Neural cell (in vitro differentiated cells): ENCODE results near the gene TMEM11. TPM values are rescaled to one million over a fixed set of nuclear protein-coding genes. Genes with fewer than 3 reads are reported as not detected.

Experiments used
- H2AFZ ChIP-seq: fragments of 200-600, 300-800 bp; sonication (generic), shearing (Covaris generic); 2 replicates; pipeline ENCODE4 v1.6.0; 2014; ENCODE audit warnings: low read depth, mild to moderate bottlenecking, antibody characterized with exemption, low read length, moderate library complexity
- H3F3A ChIP-seq: fragments of 200-600 bp; shearing (Covaris generic); 2 replicates; pipeline ENCODE4 v1.6.1; 2016; ENCODE audit warnings: mild to moderate bottlenecking, moderate library complexity, mixed read lengths, antibody characterized with exemption, low read length; ENCODE audit not compliant: insufficient read depth, poor library complexity, severe bottlenecking
- H3K27ac ChIP-seq: fragments of 200-600, 300-800 bp; sonication (generic), shearing (Covaris generic); 2 replicates; pipeline ENCODE4 v1.5.1; 2014; ENCODE audit warnings: mild to moderate bottlenecking, low read length, moderate library complexity
- H3K27me3 ChIP-seq: fragments of 300-800, 200-600 bp; sonication (generic), shearing (Covaris generic); 2 replicates; pipeline ENCODE4 v1.6.0; 2014; ENCODE audit warnings: mild to moderate bottlenecking, low read depth, low read length, moderate library complexity; ENCODE audit not compliant: insufficient read depth
- H3K36me3 ChIP-seq: fragments of 300-800, 200-600 bp; sonication (generic), shearing (Covaris generic); 2 replicates; pipeline ENCODE4 v1.5.1; 2014; ENCODE audit warnings: mild to moderate bottlenecking, antibody characterized with exemption, low read length, moderate library complexity; ENCODE audit not compliant: insufficient read depth
- H3K4me2 ChIP-seq: fragments of 300-800, 200-600 bp; sonication (generic), shearing (Covaris generic); 2 replicates; pipeline ENCODE4 v1.6.0; 2014; ENCODE audit warnings: mild to moderate bottlenecking, low read length
- H3K4me3 ChIP-seq: fragments of 300-800, 200-600 bp; sonication (generic), shearing (Covaris generic); 2 replicates; pipeline ENCODE4 v1.5.1; 2014; ENCODE audit warnings: mild to moderate bottlenecking, low read length, moderate library complexity
- H3K79me2 ChIP-seq: fragments of 200-600 bp; shearing (Covaris generic); replicated peaks from 2 replicates; pipeline ENCODE4 v1.6.0; 2014; ENCODE audit warnings: mild to moderate bottlenecking, low read length, moderate library complexity; ENCODE audit not compliant: insufficient read depth
- H3K9ac ChIP-seq: fragments of 300-800, 200-600 bp; sonication (generic), shearing (Covaris generic); 2 replicates; pipeline ENCODE4 v1.6.1; 2016; ENCODE audit warnings: mild to moderate bottlenecking, low read length, mixed read lengths
- H3K9me2 ChIP-seq: fragments of 200-600 bp; shearing (Covaris generic); 2 replicates; pipeline ENCODE4 v1.6.1; 2016; ENCODE audit warnings: mild to moderate bottlenecking, low read length, mixed read lengths; ENCODE audit not compliant: insufficient read depth
- H3K9me3 ChIP-seq: fragments of 200-600, 300-800 bp; sonication (generic), shearing (Covaris generic); 2 replicates; pipeline ENCODE4 v1.6.1; 2016; ENCODE audit warnings: mild to moderate bottlenecking, mixed run types, low read length, moderate library complexity, mixed read lengths
- H4K20me1 ChIP-seq: fragments of 200-600 bp; shearing (Covaris generic); 2 replicates; pipeline ENCODE4 v1.6.1; 2016; ENCODE audit warnings: mild to moderate bottlenecking, mixed run types; ENCODE audit not compliant: insufficient read depth
- CTCF ChIP-seq: fragments of 450-650 bp; IDR thresholded peaks from 2 replicates; pipeline ENCODE4 v1.5.1; 2014; ENCODE audit warnings: antibody characterized with exemption, mild to moderate bottlenecking, moderate library complexity; ENCODE audit not compliant: poor library complexity, severe bottlenecking
- EP300 ChIP-seq: fragments of 450-650 bp; conservative IDR thresholded peaks from 2 replicates; pipeline ENCODE4 v1.6.1; 2014; ENCODE audit warnings: antibody characterized with exemption, mild to moderate bottlenecking, moderate library complexity; ENCODE audit not compliant: poor library complexity, severe bottlenecking
- EZH2 ChIP-seq: fragments of 200-600, 300-800 bp; shearing (Covaris generic), sonication (generic); IDR thresholded peaks from 2 replicates; pipeline ENCODE4 v1.6.1; 2014; ENCODE audit warnings: antibody characterized with exemption, low read length, borderline replicate concordance, mild to moderate bottlenecking; ENCODE audit not compliant: insufficient read depth, poor library complexity, severe bottlenecking
- MXI1 ChIP-seq: fragments of 450-650 bp; conservative IDR thresholded peaks from 2 replicates; pipeline ENCODE4 v1.6.1; 2014; ENCODE audit warnings: antibody characterized with exemption, mild to moderate bottlenecking; ENCODE audit not compliant: poor library complexity, severe bottlenecking
- POLR2AphosphoS5 ChIP-seq: IDR thresholded peaks from 2 replicates; pipeline ENCODE4 v1.6.1; 2012
- RAD21 ChIP-seq: fragments of 450-650 bp; conservative IDR thresholded peaks from 2 replicates; pipeline ENCODE4 v1.6.1; 2014; ENCODE audit warnings: antibody characterized with exemption, mild to moderate bottlenecking, moderate library complexity
- REST ChIP-seq: IDR thresholded peaks from 2 replicates; pipeline ENCODE4 v1.6.1; 2012; ENCODE audit warnings: borderline replicate concordance
- SMC3 ChIP-seq: fragments of 450-650 bp; conservative IDR thresholded peaks from 2 replicates; pipeline ENCODE4 v1.6.1; 2014; ENCODE audit warnings: antibody characterized with exemption, mild to moderate bottlenecking, moderate library complexity; ENCODE audit not compliant: poor library complexity
- TAF1 ChIP-seq: IDR thresholded peaks from 2 replicates; pipeline ENCODE4 v1.6.1; 2012; ENCODE audit warnings: low read depth
- polyA plus RNA-seq: library from polyadenylated mRNA; depleted of rRNA; stranded (reverse); fragments of >200 nt; gene quantifications from 2 replicates; pipeline ENCODE4 v1.2.3, GENCODE V29; 2014

Gene TMEM11
- polyA plus RNA-seq, 1 donor from 2014 or later: 24.6 TPM

GRCh38 chr17:21163101-21163500 is 50.9 kb downstream of the TMEM11 start:
- TF ChIP-seq CTCF (no peak), TAF1 (no peak), MXI1 (no peak), SMC3 (no peak), EZH2 (no peak), EP300 (no peak), REST (no peak), POLR2AphosphoS5 (no peak), RAD21 (no peak)
- H3K27ac ChIP-seq: no peak overlapping the region
- no peak overlapping the region for H3K9ac ChIP-seq
- no peak overlapping the region for H3K4me2 ChIP-seq
- H4K20me1 ChIP-seq: no peaks in the 10 kb centered on the region
- H3K4me3 ChIP-seq: no peak overlapping the region
- no peaks in the 10 kb centered on the region for H3K36me3 ChIP-seq
- no peak overlapping the region for H2AFZ ChIP-seq
- H3K9me2 ChIP-seq: no peaks in the 10 kb centered on the region
- H3K27me3 ChIP-seq: no peaks in the 10 kb centered on the region
- no peaks in the 10 kb centered on the region for H3F3A ChIP-seq
- H3K79me2 ChIP-seq: no peaks in the 10 kb centered on the region
- no peaks in the 10 kb centered on the region for H3K9me3 ChIP-seq

- Histone ChIP-seq H3K9ac (no peak overlapping the region), H3K36me3 (no peaks in the 10 kb centered on the region), H3K79me2 (no peaks in the 10 kb centered on the region), H3F3A (no peaks in the 10 kb centered on the region), H3K4me2 (no peak overlapping the region), H3K9me3 (no peaks in the 10 kb centered on the region), H3K27ac (no peak overlapping the region), H4K20me1 (no peaks in the 10 kb centered on the region), H3K9me2 (no peaks in the 10 kb centered on the region), H3K4me3 (no peak overlapping the region), H3K27me3 (no peaks in the 10 kb centered on the region), H2AFZ (no peak overlapping the region)
- TF ChIP-seq REST (no peak), MXI1 (no peak), SMC3 (no peak), TAF1 (no peak), EP300 (no peak), POLR2AphosphoS5 (no peak)
Observed at GRCh38 chr17:21162394-21162775, 51.6 kb downstream of the TMEM11 start.
